GM19025 (cell line): Measurements from ENCODE around the gene TLR7.

Experiments used
- ATAC-seq: cut with Tn5 transposase; IDR thresholded peaks from one replicate; pipeline ENCODE4 v1.9.1; 2021; ENCODE audit warnings: mild to moderate bottlenecking, low read depth, moderate library complexity; ENCODE audit not compliant: unreplicated experiment

Gene TLR7

GRCh38 chrX:12866451-12867377 is at the start of gene TLR7:
TLR7 (plus strand) TSS chrX:12867072; CDS start chrX:12867579, 507 bp downstream.
- no peak for ATAC-seq

- ATAC-seq: no peak
These were observed 49.3 kb upstream of the TLR7 start for GRCh38 chrX:12817528-12817927.

GRCh38 chrX:12819222-12819621 is 47.6 kb upstream of the TLR7 start:
- ATAC-seq: no peak

GRCh38 chrX:12820737-12821136 is 46.1 kb upstream of the TLR7 start:
- ATAC-seq: no peak

- no peak for ATAC-seq
These were observed 41.9 kb upstream of the TLR7 start for GRCh38 chrX:12824944-12825343.

GRCh38 chrX:12825801-12826200 is 41.1 kb upstream of the TLR7 start:
- no peak for ATAC-seq

- no peak for ATAC-seq
These were observed 23.7 kb upstream of the TLR7 start for GRCh38 chrX:12843061-12843667.

- ATAC-seq: peak; percentile 87
These were observed 23.1 kb upstream of the TLR7 start for GRCh38 chrX:12843668-12844279.

- peak; percentile 14 for ATAC-seq
These were observed 22.6 kb upstream of the TLR7 start for GRCh38 chrX:12844319-12844718.

- no peak for ATAC-seq
These were observed 1.5 kb upstream of the TLR7 start for GRCh38 chrX:12865359-12865758.

- no peak for ATAC-seq
These were observed 813 bp downstream of the TLR7 start for GRCh38 chrX:12867685-12868084.

GRCh38 chrX:12868747-12869146 is 1.9 kb downstream of the TLR7 start:
- peak; percentile 72 for ATAC-seq

- ATAC-seq: no peak
These were observed 4.4 kb downstream of the TLR7 start for GRCh38 chrX:12871257-12871656.

- no peak for ATAC-seq
These were observed 5.9 kb downstream of the TLR7 start for GRCh38 chrX:12872741-12873140.

- no peak for ATAC-seq
These were observed 7.7 kb downstream of the TLR7 start for GRCh38 chrX:12874581-12874980.

GRCh38 chrX:12877386-12877785 is 10.5 kb downstream of the TLR7 start:
- ATAC-seq: no peak

- no peak for ATAC-seq
These were observed 11.7 kb downstream of the TLR7 start for GRCh38 chrX:12878536-12878935.

- ATAC-seq: no peak
These were observed 15.0 kb downstream of the TLR7 start for GRCh38 chrX:12881914-12882313.

GRCh38 chrX:12885508-12885907 is 18.6 kb downstream of the TLR7 start:
- no peak for ATAC-seq

- no peak for ATAC-seq
These were observed 19.7 kb downstream of the TLR7 start for GRCh38 chrX:12886545-12886944.

GRCh38 chrX:12887141-12887540 is 20.3 kb downstream of the TLR7 start:
- ATAC-seq: no peak
